Ishikawa (cell line): Measurements from ENCODE around the gene KMT5C.

Experiments
- CEBPB ChIP-seq: IDR thresholded peaks from 2 replicates; pipeline ENCODE4 v1.6.1; 2012
- EGR1 ChIP-seq: IDR thresholded peaks from 2 replicates; pipeline ENCODE4 v1.6.1; 2012
- EP300 ChIP-seq: IDR thresholded peaks from 2 replicates; pipeline ENCODE4 v1.6.1; 2012; ENCODE audit warnings: borderline replicate concordance
- TEAD4 ChIP-seq: IDR thresholded peaks from 2 replicates; pipeline ENCODE4 v1.6.1; 2012
- TF ChIP-seq, protein P1 (sequence below): IDR thresholded peaks from 2 replicates; pipeline ENCODE4 v1.6.1; 2012; ENCODE audit warnings: low read depth, mild to moderate bottlenecking

GRCh38 chr19:55308281-55308680, 31.4 kb upstream of the KMT5C start:
- no peak for TF ChIP-seq EGR1
- TF ChIP-seq, protein P1, sequence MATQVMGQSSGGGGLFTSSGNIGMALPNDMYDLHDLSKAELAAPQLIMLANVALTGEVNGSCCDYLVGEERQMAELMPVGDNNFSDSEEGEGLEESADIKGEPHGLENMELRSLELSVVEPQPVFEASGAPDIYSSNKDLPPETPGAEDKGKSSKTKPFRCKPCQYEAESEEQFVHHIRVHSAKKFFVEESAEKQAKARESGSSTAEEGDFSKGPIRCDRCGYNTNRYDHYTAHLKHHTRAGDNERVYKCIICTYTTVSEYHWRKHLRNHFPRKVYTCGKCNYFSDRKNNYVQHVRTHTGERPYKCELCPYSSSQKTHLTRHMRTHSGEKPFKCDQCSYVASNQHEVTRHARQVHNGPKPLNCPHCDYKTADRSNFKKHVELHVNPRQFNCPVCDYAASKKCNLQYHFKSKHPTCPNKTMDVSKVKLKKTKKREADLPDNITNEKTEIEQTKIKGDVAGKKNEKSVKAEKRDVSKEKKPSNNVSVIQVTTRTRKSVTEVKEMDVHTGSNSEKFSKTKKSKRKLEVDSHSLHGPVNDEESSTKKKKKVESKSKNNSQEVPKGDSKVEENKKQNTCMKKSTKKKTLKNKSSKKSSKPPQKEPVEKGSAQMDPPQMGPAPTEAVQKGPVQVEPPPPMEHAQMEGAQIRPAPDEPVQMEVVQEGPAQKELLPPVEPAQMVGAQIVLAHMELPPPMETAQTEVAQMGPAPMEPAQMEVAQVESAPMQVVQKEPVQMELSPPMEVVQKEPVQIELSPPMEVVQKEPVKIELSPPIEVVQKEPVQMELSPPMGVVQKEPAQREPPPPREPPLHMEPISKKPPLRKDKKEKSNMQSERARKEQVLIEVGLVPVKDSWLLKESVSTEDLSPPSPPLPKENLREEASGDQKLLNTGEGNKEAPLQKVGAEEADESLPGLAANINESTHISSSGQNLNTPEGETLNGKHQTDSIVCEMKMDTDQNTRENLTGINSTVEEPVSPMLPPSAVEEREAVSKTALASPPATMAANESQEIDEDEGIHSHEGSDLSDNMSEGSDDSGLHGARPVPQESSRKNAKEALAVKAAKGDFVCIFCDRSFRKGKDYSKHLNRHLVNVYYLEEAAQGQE = no peak
- TF ChIP-seq TEAD4 = no peak
- no peak for TF ChIP-seq CEBPB
- TF ChIP-seq EP300 = no peak
